DND-41 (cell line): ENCODE results near the gene SPEG.

Experiments used
- ATAC-seq: fragments of 200-7000 bp; cut with Tn5 transposase; 3 replicates; pipeline ENCODE4 v1.9.1; 2021; ENCODE audit warnings: low read depth; ENCODE audit not compliant: insufficient read depth
- DNase-seq: peaks from one replicate; pipeline ENCODE4 v3.0.0-alpha.2; 2020
- H2AFZ ChIP-seq: 2 replicates; pipeline ENCODE4 v1.6.0; 2012; ENCODE audit warnings: low read depth, low read length
- H3K27ac ChIP-seq: 2 replicates; pipeline ENCODE4 v1.5.1; 2012; ENCODE audit warnings: low read length, inconsistent platforms
- H3K27me3 ChIP-seq: fragments of 200-600 bp; sonication (generic); 2 replicates; pipeline ENCODE4 v1.6.0; 2012; ENCODE audit warnings: low read length, mild to moderate bottlenecking, inconsistent platforms; ENCODE audit not compliant: insufficient read depth, poor library complexity
- H3K36me3 ChIP-seq: 2 replicates; pipeline ENCODE4 v1.5.1; 2012; ENCODE audit warnings: low read length, inconsistent platforms; ENCODE audit not compliant: insufficient read depth
- H3K4me1 ChIP-seq: 2 replicates; pipeline ENCODE4 v1.5.1; 2012; ENCODE audit warnings: mild to moderate bottlenecking, low read length; ENCODE audit not compliant: insufficient read depth
- H3K4me2 ChIP-seq: 2 replicates; pipeline ENCODE4 v1.6.0; 2012; ENCODE audit warnings: mild to moderate bottlenecking, moderate library complexity, low read length, inconsistent platforms; ENCODE audit not compliant: insufficient read depth
- H3K4me3 ChIP-seq, 2 experiments: fragments of 200-600 bp in 1 of 2; shearing (Covaris generic) in 1 of 2; 2 replicates each; pipeline ENCODE4 v1.5.1; 2012 to 2016; ENCODE audit warnings: inconsistent platforms in 2 of 2, low read length in 2 of 2, mild to moderate bottlenecking in 2 of 2, low read depth in 1 of 2, moderate library complexity in 1 of 2
- H3K79me2 ChIP-seq: 2 replicates; pipeline ENCODE4 v1.6.0; 2012; ENCODE audit warnings: low read length, inconsistent platforms; ENCODE audit not compliant: insufficient read depth
- H3K9ac ChIP-seq: 2 replicates; pipeline ENCODE4 v1.6.0; 2012; ENCODE audit warnings: low read depth, mild to moderate bottlenecking, inconsistent platforms, low read length, moderate library complexity
- H3K9me3 ChIP-seq: 2 replicates; pipeline ENCODE4 v1.5.1; 2012; ENCODE audit warnings: low read length, moderate library complexity, mild to moderate bottlenecking, inconsistent platforms; ENCODE audit not compliant: insufficient read depth, severe bottlenecking
- H4K20me1 ChIP-seq: 2 replicates; pipeline ENCODE4 v1.6.0; 2012; ENCODE audit warnings: low read length; ENCODE audit not compliant: insufficient read depth
- CTCF ChIP-seq: IDR thresholded peaks from 2 replicates; pipeline ENCODE4 v1.5.1; 2012; ENCODE audit warnings: borderline replicate concordance, low read length, moderate library complexity, mild to moderate bottlenecking; ENCODE audit not compliant: poor library complexity, severe bottlenecking; ENCODE audit errors: extremely low read depth
- EZH2 ChIP-seq: IDR thresholded peaks from 3 replicates; pipeline ENCODE4 v1.6.1; 2012; ENCODE audit warnings: borderline replicate concordance, low read depth, mild to moderate bottlenecking, moderate library complexity, low read length, inconsistent platforms; ENCODE audit not compliant: severe bottlenecking

Gene SPEG

GRCh38 chr2:219400562-219400961 is 34.1 kb upstream of the SPEG start:
- TF ChIP-seq CTCF (no peak), EZH2 (no peak)

GRCh38 chr2:219401606-219402005 is 33.0 kb upstream of the SPEG start:
- no peaks in the 10 kb centered on the region for H4K20me1 ChIP-seq
- ATAC-seq (no peak), DNase-seq (no peak)
- TF ChIP-seq CTCF, result no peak
- no peak for TF ChIP-seq EZH2
- no peaks in the 10 kb centered on the region for H3K79me2 ChIP-seq
- H3K4me3 ChIP-seq, result no peak overlapping the region
- no peaks in the 10 kb centered on the region for H3K36me3 ChIP-seq
- no peak overlapping the region for H3K27ac ChIP-seq
- no peaks in the 10 kb centered on the region for H3K9me3 ChIP-seq
- no peak overlapping the region for H2AFZ ChIP-seq
- H3K9ac ChIP-seq, result no peak overlapping the region
- H3K27me3 ChIP-seq, result peaks cover 3% of the 10 kb centered on the region
- H3K4me2 ChIP-seq, result no peak overlapping the region
- peaks cover 11% of the 10 kb centered on the region for H3K4me1 ChIP-seq

More at GRCh38 chr2:219400562-219400961, 34.1 kb upstream of the SPEG start:
- Histone ChIP-seq H3K27ac (no peak overlapping the region), H3K36me3 (no peaks in the 10 kb centered on the region), H4K20me1 (no peaks in the 10 kb centered on the region), H2AFZ (no peak overlapping the region), H3K9me3 (no peaks in the 10 kb centered on the region), H3K27me3 (no peaks in the 10 kb centered on the region), H3K9ac (no peak overlapping the region), H3K4me2 (no peak overlapping the region), H3K4me1 (peaks cover 13% of the 10 kb centered on the region), H3K79me2 (no peaks in the 10 kb centered on the region), H3K4me3 (no peak overlapping the region)
- DNase-seq (no peak), ATAC-seq (no peak)

- Histone ChIP-seq H4K20me1 (no peaks in the 10 kb centered on the region), H3K4me1 (no peaks in the 10 kb centered on the region), H3K9ac (no peak overlapping the region), H3K9me3 (no peaks in the 10 kb centered on the region), H3K4me3 (no peak overlapping the region), H2AFZ (no peak overlapping the region), H3K79me2 (no peaks in the 10 kb centered on the region), H3K27me3 (peaks cover 5% of the 10 kb centered on the region), H3K27ac (no peak overlapping the region), H3K4me2 (no peak overlapping the region), H3K36me3 (no peaks in the 10 kb centered on the region)
- ATAC-seq (peak; percentile 97), DNase-seq (peak; percentile 70)
- TF ChIP-seq EZH2 (no peak), CTCF (peak; percentile 96)
Measured at GRCh38 chr2:219402665-219403515, 31.8 kb upstream of the SPEG start.
